Brain microvascular endothelial cell (primary cell): ENCODE results near the gene IL1A.
A peak's percentile ranks its signal among the peaks of the same experiment; 100 is the strongest.

Experiments used
- DNase-seq: peaks from one replicate; pipeline ENCODE4 v3.0.0-alpha.2; 2020
- H3K27ac ChIP-seq: fragments of 250-450 bp; sonication (Bioruptor Pico); 2 replicates; pipeline ENCODE4 v1.5.1; 2020; ENCODE audit warnings: mild to moderate bottlenecking, moderate library complexity
- H3K27me3 ChIP-seq: fragments of 250-450 bp; sonication (Bioruptor Pico); replicated peaks from 2 replicates; pipeline ENCODE4 v1.5.1; 2020; ENCODE audit warnings: mild to moderate bottlenecking
- H3K36me3 ChIP-seq: fragments of 250-450 bp; sonication (Bioruptor Pico); replicated peaks from 2 replicates; pipeline ENCODE4 v1.5.1; 2020; ENCODE audit warnings: mild to moderate bottlenecking
- H3K4me3 ChIP-seq: 2 replicates; pipeline ENCODE4 v1.5.1; 2011; ENCODE audit warnings: low read depth, mild to moderate bottlenecking, control low read depth, low read length, moderate library complexity
- CTCF ChIP-seq: IDR thresholded peaks from 2 replicates; pipeline ENCODE4 v1.5.1; 2011; ENCODE audit warnings: low read depth, mild to moderate bottlenecking, moderate library complexity, low read length, control low read depth, inconsistent platforms; ENCODE audit errors: missing control alignments
- in situ Hi-C: cut with HindIII; loops from 2 replicates; pipeline ENCODE4 v1.10.0; 2017; ENCODE audit warnings: low sequenced_read_pairs, low pct_ligation_motif_present

The IL1A gene

GRCh38 chr2:112820343-112820742 is 36.0 kb upstream of the IL1A start:
- Histone ChIP-seq H3K27ac (no peak overlapping the region), H3K4me3 (no peak overlapping the region), H3K36me3 (no peaks in the 10 kb centered on the region), H3K27me3 (no peaks in the 10 kb centered on the region)
- TF ChIP-seq CTCF = no peak
- in situ Hi-C loops = no loop called here
- DNase-seq = no peak

GRCh38 chr2:112819081-112819480 is 34.8 kb upstream of the IL1A start:
- no peaks in the 10 kb centered on the region for H3K27me3 ChIP-seq
- in situ Hi-C loops = no loop called here
- H3K4me3 ChIP-seq = no peak overlapping the region
- H3K36me3 ChIP-seq = no peaks in the 10 kb centered on the region
- no peak for DNase-seq
- TF ChIP-seq CTCF = no peak
- no peak overlapping the region for H3K27ac ChIP-seq

GRCh38 chr2:112818094-112818902 is 34.0 kb upstream of the IL1A start:
- no peaks in the 10 kb centered on the region for H3K27me3 ChIP-seq
- no peaks in the 10 kb centered on the region for H3K36me3 ChIP-seq
- DNase-seq = no peak
- TF ChIP-seq CTCF = no peak
- in situ Hi-C loops = no loop called here
- H3K27ac ChIP-seq = no peak overlapping the region
- H3K4me3 ChIP-seq = no peak overlapping the region

GRCh38 chr2:112817082-112817689 is 32.9 kb upstream of the IL1A start:
- no peak overlapping the region for H3K4me3 ChIP-seq
- no peak overlapping the region for H3K27ac ChIP-seq
- DNase-seq = no peak
- no peaks in the 10 kb centered on the region for H3K36me3 ChIP-seq
- no peaks in the 10 kb centered on the region for H3K27me3 ChIP-seq
- in situ Hi-C loops = no loop called here
- peak; percentile 12 for TF ChIP-seq CTCF

DNA sequence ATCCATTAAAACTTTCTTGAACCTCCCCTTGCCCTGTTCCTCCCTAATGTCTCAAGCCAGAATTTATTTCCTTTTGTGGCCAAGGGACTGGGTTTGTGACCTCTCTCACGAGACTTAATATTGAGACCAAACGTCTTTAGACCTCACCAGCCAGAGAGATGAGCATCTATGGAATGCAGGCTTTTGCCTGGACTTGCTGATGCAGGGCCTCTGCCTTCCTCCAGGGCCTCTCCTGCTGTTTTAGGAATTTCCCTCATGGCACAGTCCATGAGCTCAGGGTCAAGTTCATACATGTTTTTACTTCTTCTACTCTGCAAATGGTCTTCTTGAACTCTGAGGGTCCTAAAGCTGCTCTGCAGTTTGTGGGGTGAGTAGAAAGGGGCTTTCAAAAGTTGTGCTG is 30.0 kb upstream of the IL1A start:
- peak; percentile 78 for DNase-seq
- Histone ChIP-seq H3K4me3 (no peak overlapping the region), H3K27ac (peak overlapping the region; percentile 100), H3K36me3 (no peaks in the 10 kb centered on the region), H3K27me3 (no peaks in the 10 kb centered on the region)
- no peak for TF ChIP-seq CTCF
- in situ Hi-C loops = no loop called here
